Measurements from ENCODE around the gene SLC13A3.

- TF ChIP-seq CTCF (conservative IDR thresholded peaks at IDR 0.05; ENCODE audit: low read length) (no peak), EZH2phosphoT487 (IDR thresholded peaks at IDR 0.05; ENCODE audit: borderline replicate concordance) (no peak)
Observed at GRCh38 chr20:46576774-46577395, 74.4 kb downstream of the SLC13A3 start.
